ENCODE data around the gene ARHGEF33.

The ARHGEF33 gene

GRCh38 chr2:38981670-38982357 is 92.1 kb downstream of the ARHGEF33 start:
- DNase-seq (ENCODE audit: low read depth), result no peak
- TF ChIP-seq CTCF (conservative IDR thresholded peaks at IDR 0.05; ENCODE audit: low read depth, low read length), result no peak

GRCh38 chr2:38982498-38982897 is 92.8 kb downstream of the ARHGEF33 start:
- no peak for DNase-seq (ENCODE audit: low read depth)
- TF ChIP-seq CTCF (conservative IDR thresholded peaks at IDR 0.05; ENCODE audit: low read depth, low read length), result no peak

More at GRCh38 chr2:38981670-38982357, 92.1 kb downstream of the ARHGEF33 start:
- H3K4me3 ChIP-seq (ENCODE audit: low read length), result no peak overlapping the region

GRCh38 chr2:38988716-38989115 is 99.0 kb downstream of the ARHGEF33 start:
- no peak overlapping the region for H3K4me3 ChIP-seq (ENCODE audit: low read length)
- no peak for TF ChIP-seq CTCF (conservative IDR thresholded peaks at IDR 0.05; ENCODE audit: low read depth, low read length)
- no peak for DNase-seq (ENCODE audit: low read depth)

More at GRCh38 chr2:38982498-38982897, 92.8 kb downstream of the ARHGEF33 start:
- no peak overlapping the region for H3K4me3 ChIP-seq (ENCODE audit: low read length)

- no peak for TF ChIP-seq CTCF (conservative IDR thresholded peaks at IDR 0.05; ENCODE audit: low read depth, low read length)
- no peak for DNase-seq (ENCODE audit: low read depth)
- no peak overlapping the region for H3K4me3 ChIP-seq (ENCODE audit: low read length)
Measured at GRCh38 chr2:38991899-38992298, 102.2 kb downstream of the ARHGEF33 start.

GRCh38 chr2:38997781-38998180 is 108.1 kb downstream of the ARHGEF33 start:
- TF ChIP-seq CTCF (conservative IDR thresholded peaks at IDR 0.05; ENCODE audit: low read depth, low read length), result no peak
- DNase-seq (ENCODE audit: low read depth), result peak; percentile 29
- H3K4me3 ChIP-seq (ENCODE audit: low read length), result no peak overlapping the region

- DNase-seq (ENCODE audit: low read depth), result no peak
- no peak overlapping the region for H3K4me3 ChIP-seq (ENCODE audit: low read length)
- no peak for TF ChIP-seq CTCF (conservative IDR thresholded peaks at IDR 0.05; ENCODE audit: low read depth, low read length)
Measured at GRCh38 chr2:39000552-39000951, 110.9 kb downstream of the ARHGEF33 start.

- DNase-seq (ENCODE audit: low read depth), result no peak
- H3K4me3 ChIP-seq (ENCODE audit: low read length), result no peak overlapping the region
- no peak for TF ChIP-seq CTCF (conservative IDR thresholded peaks at IDR 0.05; ENCODE audit: low read depth, low read length)
Measured at GRCh38 chr2:39007875-39008504, 118.3 kb downstream of the ARHGEF33 start.
